Stomach smooth muscle (tissue), 2 donors: ENCODE measurements around the gene SIPA1L3.

Source experiments
- H3K27ac ChIP-seq: one replicate; pipeline ENCODE4 v1.7.0; 2013; ENCODE audit warnings: mild to moderate bottlenecking, low read length, inconsistent platforms
- H3K27me3 ChIP-seq, 2 donors: one replicate each; pipeline ENCODE4 v1.7.0; 2013; ENCODE audit warnings: low read length in 2 of 2; ENCODE audit not compliant: insufficient read depth in 2 of 2, control insufficient read depth in 1 of 2
- H3K36me3 ChIP-seq, 2 donors: one replicate each; pipeline ENCODE4 v1.7.0; 2013; ENCODE audit warnings: low read length in 2 of 2; ENCODE audit not compliant: control insufficient read depth in 2 of 2, insufficient read depth in 2 of 2
- H3K4me1 ChIP-seq: one replicate; pipeline ENCODE4 v1.7.0; 2013; ENCODE audit warnings: low read length; ENCODE audit not compliant: control insufficient read depth, insufficient read depth
- H3K4me3 ChIP-seq, 2 donors: one replicate each; pipeline ENCODE4 v1.7.0; 2013; ENCODE audit warnings: low read length in 2 of 2
- H3K9ac ChIP-seq, 2 donors: one replicate each; pipeline ENCODE4 v1.7.0; 2013; ENCODE audit warnings: low read length in 2 of 2, mild to moderate bottlenecking in 1 of 2
- H3K9me3 ChIP-seq, 2 donors: one replicate each; pipeline ENCODE4 v1.7.0; 2013; ENCODE audit warnings: low read length in 2 of 2; ENCODE audit not compliant: control insufficient read depth in 2 of 2
- donor health status: healthy.
- donor health status: Pancreatic carcinoma.

The SIPA1L3 gene

GRCh38 chr19:38012290-38012689 lies 105.3 kb downstream of the SIPA1L3 start:
- no peaks in the 10 kb centered on the region for H3K9me3 ChIP-seq
- no peaks in the 10 kb centered on the region for H3K4me1 ChIP-seq
- H3K4me3 ChIP-seq, result no peak overlapping the region
- no peak overlapping the region for H3K27ac ChIP-seq
- no peak overlapping the region for H3K9ac ChIP-seq
- H3K36me3 ChIP-seq, result no peaks in the 10 kb centered on the region
- H3K27me3 ChIP-seq, result no peaks in the 10 kb centered on the region

GRCh38 chr19:38012944-38013343 lies 105.9 kb downstream of the SIPA1L3 start:
- Histone ChIP-seq H3K4me1 (no peaks in the 10 kb centered on the region), H3K9ac (no peak overlapping the region)

GRCh38 chr19:38013913-38014580 lies 107.0 kb downstream of the SIPA1L3 start:
- Histone ChIP-seq H3K9me3 (no peaks in the 10 kb centered on the region), H3K4me1 (no peaks in the 10 kb centered on the region), H3K27ac (no peak overlapping the region), H3K4me3 (no peak overlapping the region), H3K9ac (no peak overlapping the region), H3K27me3 (no peaks in the 10 kb centered on the region), H3K36me3 (no peaks in the 10 kb centered on the region)

More at GRCh38 chr19:38012944-38013343, 105.9 kb downstream of the SIPA1L3 start:
- Histone ChIP-seq H3K9me3 (no peaks in the 10 kb centered on the region), H3K4me3 (no peak overlapping the region), H3K36me3 (no peaks in the 10 kb centered on the region), H3K27me3 (no peaks in the 10 kb centered on the region), H3K27ac (no peak overlapping the region)

GRCh38 chr19:38015216-38015615 lies 108.2 kb downstream of the SIPA1L3 start:
- no peaks in the 10 kb centered on the region for H3K4me1 ChIP-seq

GRCh38 chr19:38015761-38016160 lies 108.8 kb downstream of the SIPA1L3 start:
- Histone ChIP-seq H3K27me3 (no peaks in the 10 kb centered on the region), H3K4me3 (no peak overlapping the region), H3K27ac (no peak overlapping the region), H3K9ac (no peak overlapping the region), H3K9me3 (no peaks in the 10 kb centered on the region), H3K4me1 (no peaks in the 10 kb centered on the region), H3K36me3 (no peaks in the 10 kb centered on the region)

More at GRCh38 chr19:38015216-38015615, 108.2 kb downstream of the SIPA1L3 start:
- Histone ChIP-seq H3K36me3 (no peaks in the 10 kb centered on the region), H3K27me3 (no peaks in the 10 kb centered on the region), H3K9ac (no peak overlapping the region), H3K27ac (no peak overlapping the region), H3K9me3 (no peaks in the 10 kb centered on the region), H3K4me3 (no peak overlapping the region)

- Histone ChIP-seq H3K9me3 (no peaks in the 10 kb centered on the region), H3K36me3 (no peaks in the 10 kb centered on the region), H3K4me1 (no peaks in the 10 kb centered on the region), H3K9ac (no peak overlapping the region), H3K27ac (no peak overlapping the region), H3K27me3 (no peaks in the 10 kb centered on the region), H3K4me3 (no peak overlapping the region)
Measured at GRCh38 chr19:38017401-38018151, 110.6 kb downstream of the SIPA1L3 start.

GRCh38 chr19:38018694-38019395 lies 111.8 kb downstream of the SIPA1L3 start:
- no peak overlapping the region for H3K4me3 ChIP-seq
- H3K36me3 ChIP-seq, result no peaks in the 10 kb centered on the region

GRCh38 chr19:38019396-38019724 lies 112.4 kb downstream of the SIPA1L3 start:
- Histone ChIP-seq H3K4me1 (peaks cover 2% of the 10 kb centered on the region), H3K9ac (no peak overlapping the region), H3K4me3 (no peak overlapping the region), H3K36me3 (no peaks in the 10 kb centered on the region), H3K9me3 (no peaks in the 10 kb centered on the region), H3K27ac (no peak overlapping the region), H3K27me3 (no peaks in the 10 kb centered on the region)

More at GRCh38 chr19:38018694-38019395, 111.8 kb downstream of the SIPA1L3 start:
- H3K4me1 ChIP-seq, result peaks cover 2% of the 10 kb centered on the region
- H3K27me3 ChIP-seq, result no peaks in the 10 kb centered on the region
- H3K9me3 ChIP-seq, result no peaks in the 10 kb centered on the region
- no peak overlapping the region for H3K9ac ChIP-seq
- H3K27ac ChIP-seq, result no peak overlapping the region

GRCh38 chr19:38020311-38020710 lies 113.3 kb downstream of the SIPA1L3 start:
- Histone ChIP-seq H3K27ac (no peak overlapping the region), H3K27me3 (no peaks in the 10 kb centered on the region), H3K9me3 (no peaks in the 10 kb centered on the region), H3K36me3 (no peaks in the 10 kb centered on the region), H3K4me3 (no peak overlapping the region), H3K4me1 (peaks cover 2% of the 10 kb centered on the region), H3K9ac (no peak overlapping the region)

GRCh38 chr19:38021352-38021751 lies 114.3 kb downstream of the SIPA1L3 start:
- no peak overlapping the region for H3K9ac ChIP-seq
- no peaks in the 10 kb centered on the region for H3K9me3 ChIP-seq
- no peak overlapping the region for H3K27ac ChIP-seq
- H3K4me3 ChIP-seq, result no peak overlapping the region
- H3K4me1 ChIP-seq, result peaks cover 4% of the 10 kb centered on the region
- no peaks in the 10 kb centered on the region for H3K36me3 ChIP-seq
- no peaks in the 10 kb centered on the region for H3K27me3 ChIP-seq
